SK-N-SH (cell line): Measurements from ENCODE around the gene EZH1. TPM values are rescaled to one million over a fixed set of nuclear protein-coding genes. Genes with fewer than 3 reads are reported as not detected.

Experiments used
- CTCF ChIA-PET: fragments of 300-600, 350-600 bp; formaldehyde crosslinking; extraction: SDS; loops from one replicate; lab custom pipeline; 2021; lab: Yijun Ruan, JAX
- POLR2A ChIA-PET: fragments of 350-600 bp; sonication (Branson Sonifier 250); formaldehyde crosslinking; extraction: SDS; loops from one replicate; lab custom pipeline; 2020; ENCODE audit warnings: antibody characterized with exemption, inconsistent platforms; lab: Yijun Ruan, JAX
- DNase-seq: peaks from one replicate; pipeline ENCODE4 v3.0.0; 2012
- H2AFZ ChIP-seq: fragments of 200-600 bp; sonication (generic); 2 replicates; pipeline ENCODE4 v1.8.1; 2016; ENCODE audit warnings: antibody characterized with exemption, mild to moderate bottlenecking, low read depth
- H3F3A ChIP-seq: fragments of 200-600 bp; sonication (generic); replicated peaks from 2 replicates; pipeline ENCODE3; 2016; ENCODE audit warnings: antibody characterized with exemption, mild to moderate bottlenecking; ENCODE audit not compliant: insufficient read depth
- H3K27ac ChIP-seq, 2 experiments: fragments of 200-500 bp in 1 of 2; fragments of 200-600 bp in 1 of 2; sonication (Bioruptor generic) in 1 of 2; sonication (generic), shearing (Covaris generic) in 1 of 2; 2 replicates each; pipeline versions ENCODE4 v1.5.1 to v1.6.1; 2014 to 2016; ENCODE audit warnings: low read depth in 2 of 2, inconsistent platforms in 1 of 2, low read length in 1 of 2, mild to moderate bottlenecking in 1 of 2, mixed read lengths in 1 of 2
- H3K27me3 ChIP-seq: fragments of 200-600 bp; sonication (generic), shearing (Covaris generic); 2 replicates; pipeline ENCODE4 v1.6.1; 2016; ENCODE audit warnings: mixed run types; ENCODE audit not compliant: insufficient read depth
- H3K36me3 ChIP-seq, 2 experiments: fragments of 200-500 bp in 1 of 2; fragments of 200-600 bp in 1 of 2; sonication (Bioruptor generic) in 1 of 2; sonication (generic) in 1 of 2; replicated peaks in 1 of 2; 2 replicates each; pipeline versions ENCODE3 to v1.5.1; 2014 to 2016; ENCODE audit warnings: low read length in 1 of 2, mild to moderate bottlenecking in 1 of 2; ENCODE audit not compliant: insufficient read depth in 2 of 2, control insufficient read depth in 1 of 2
- H3K4me1 ChIP-seq, 2 experiments: fragments of 200-500 bp in 1 of 2; fragments of 200-600 bp in 1 of 2; sonication (Bioruptor generic) in 1 of 2; sonication (generic), shearing (Covaris generic) in 1 of 2; 2 replicates each; pipeline versions ENCODE4 v1.5.1 to v1.6.1; 2014 to 2016; ENCODE audit warnings: low read depth in 1 of 2, low read length in 1 of 2, mixed run types in 1 of 2; ENCODE audit not compliant: insufficient read depth in 2 of 2, control insufficient read depth in 1 of 2
- H3K4me2 ChIP-seq: fragments of 200-600 bp; sonication (generic), shearing (Covaris generic); 2 replicates; pipeline ENCODE4 v1.6.1; 2017; ENCODE audit warnings: mixed run types
- H3K4me3 ChIP-seq, 2 experiments: fragments of 200-500 bp in 1 of 2; fragments of 200-600 bp in 1 of 2; sonication (Bioruptor generic) in 1 of 2; sonication (generic), shearing (Covaris generic) in 1 of 2; 2 replicates each; pipeline versions ENCODE4 v1.5.1 to v1.8.1; 2014 to 2016; ENCODE audit warnings: low read depth in 2 of 2, inconsistent platforms in 1 of 2, low read length in 1 of 2, mild to moderate bottlenecking in 1 of 2, mixed read lengths in 1 of 2, moderate library complexity in 1 of 2
- H3K79me2 ChIP-seq: fragments of 200-600 bp; sonication (generic); 2 replicates; pipeline ENCODE4 v1.8.1; 2017; ENCODE audit warnings: mild to moderate bottlenecking; ENCODE audit not compliant: insufficient read depth
- H3K9ac ChIP-seq: fragments of 200-600 bp; sonication (generic); 2 replicates; pipeline ENCODE4 v1.6.1; 2017; ENCODE audit warnings: mixed run types
- H3K9me2 ChIP-seq: fragments of 200-600 bp; sonication (generic); 2 replicates; pipeline ENCODE4 v1.6.1; 2017; ENCODE audit warnings: mixed run types
- H3K9me3 ChIP-seq: fragments of 200-600 bp; sonication (generic); 2 replicates; pipeline ENCODE4 v1.6.1; 2017; ENCODE audit warnings: mixed run types, mild to moderate bottlenecking, moderate library complexity
- H4K20me1 ChIP-seq: fragments of 200-600 bp; sonication (generic); 2 replicates; pipeline ENCODE4 v1.6.1; 2017; ENCODE audit warnings: mild to moderate bottlenecking, mixed run types; ENCODE audit not compliant: insufficient read depth
- CHD2 ChIP-seq: fragments of 150-350 bp; IDR thresholded peaks from 2 replicates; pipeline ENCODE4 v1.6.1; 2018; ENCODE audit warnings: low read length; ENCODE audit not compliant: partially characterized antibody
- ELF1 ChIP-seq: IDR thresholded peaks from 2 replicates; pipeline ENCODE4 v1.4.0; 2012
- FOSL2 ChIP-seq: IDR thresholded peaks from 2 replicates; pipeline ENCODE4 v1.4.0; 2012; ENCODE audit warnings: low read depth, mild to moderate bottlenecking, moderate library complexity, borderline replicate concordance
- GABPA ChIP-seq: IDR thresholded peaks from 2 replicates; pipeline ENCODE4 v1.4.0; 2012; ENCODE audit warnings: low read depth, mild to moderate bottlenecking
- GATA2 ChIP-seq: sonication (generic); formaldehyde crosslinking; IDR thresholded peaks from 2 replicates; pipeline ENCODE4 v1.5.0; 2020; ENCODE audit warnings: mild to moderate bottlenecking, missing genetic modification reagents
- JUND ChIP-seq: IDR thresholded peaks from 2 replicates; pipeline ENCODE4 v1.4.0; 2012
- MEF2A ChIP-seq: IDR thresholded peaks from 2 replicates; pipeline ENCODE4 v1.4.0; 2012; ENCODE audit warnings: low read depth, borderline replicate concordance
- MXI1 ChIP-seq: IDR thresholded peaks from 2 replicates; pipeline ENCODE4 v1.6.1; 2012; ENCODE audit warnings: mild to moderate bottlenecking, low read depth, low read length, improper control_type of control experiment
- NFIC ChIP-seq: IDR thresholded peaks from 2 replicates; pipeline ENCODE4 v1.4.0; 2012; ENCODE audit warnings: borderline replicate concordance
- RFX5 ChIP-seq: IDR thresholded peaks from 2 replicates; pipeline ENCODE4 v1.6.1; 2012; ENCODE audit warnings: mild to moderate bottlenecking, improper control_type of control experiment, low read length
- SIN3A ChIP-seq: IDR thresholded peaks from 2 replicates; pipeline ENCODE4 v1.6.1; 2012; ENCODE audit warnings: low read depth, mild to moderate bottlenecking, low read length, moderate library complexity, borderline replicate concordance
- TAF1 ChIP-seq: IDR thresholded peaks from 2 replicates; pipeline ENCODE4 v1.6.1; 2012; ENCODE audit warnings: low read depth, mild to moderate bottlenecking, low read length, moderate library complexity, borderline replicate concordance
- TCF12 ChIP-seq: IDR thresholded peaks from 2 replicates; pipeline ENCODE4 v1.4.0; 2012
- YY1 ChIP-seq: IDR thresholded peaks from 2 replicates; pipeline ENCODE4 v1.4.0; 2012; ENCODE audit warnings: low read depth, mild to moderate bottlenecking
- WGBS: methylation state at CpG from one replicate; pipeline ENCODE4 v1.1.6; 2017; ENCODE audit warnings: low lambda C conversion rate; 5-methylcytosine and 5-hydroxymethylcytosine counted together
- polyA plus RNA-seq, 3 experiments: library from polyadenylated mRNA; depleted of rRNA; stranded (reverse); fragments of >200 nt; gene quantifications; 2 replicates each; pipeline ENCODE4 v1.2.3, GENCODE V29; 2012
- TF ChIP-seq, protein P1 (sequence below): fragments of 150-350 bp; IDR thresholded peaks from 2 replicates; pipeline ENCODE4 v1.6.1; 2016; ENCODE audit warnings: mild to moderate bottlenecking, low read depth, low read length
- TF ChIP-seq, protein P2 (sequence below): fragments of 200-600 bp; sonication (generic); IDR thresholded peaks from 2 replicates; pipeline ENCODE4 v1.6.1; 2017; ENCODE audit warnings: antibody characterized with exemption, mild to moderate bottlenecking, moderate library complexity

EZH1 gene
- polyA plus RNA-seq, 1 of the 3 experiments (the other 2 are of a cell fraction) = 28.6 TPM

DNA sequence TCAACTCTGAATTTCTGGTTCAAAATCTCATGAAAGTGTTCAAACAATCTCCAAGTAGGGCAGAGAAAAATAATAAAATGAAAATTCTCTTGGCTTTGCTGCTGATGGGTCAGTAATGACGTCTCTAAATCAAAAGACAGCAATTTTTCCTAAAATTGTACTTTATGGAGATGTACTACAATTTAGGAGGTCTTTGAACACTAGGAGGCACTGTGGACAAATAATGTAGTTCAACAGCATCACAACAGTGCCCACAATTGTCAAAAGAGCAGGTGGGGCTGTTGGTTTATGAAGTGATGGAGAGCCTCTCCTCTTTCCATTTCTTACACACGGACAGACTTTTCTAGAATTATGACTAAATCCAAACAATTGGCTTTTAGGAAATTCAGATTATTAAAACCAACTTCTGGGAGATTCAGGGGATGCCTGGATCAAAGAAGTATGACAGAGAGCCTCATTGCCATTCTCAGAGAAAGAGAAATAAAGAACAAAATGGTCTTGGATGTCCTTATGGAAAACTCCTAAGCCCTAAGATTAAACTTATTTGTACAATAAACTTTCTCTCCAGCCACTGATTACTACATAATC is 23.8 kb downstream of the EZH1 start (continued):
- no peak for TF ChIP-seq TAF1
- TF ChIP-seq, all 33 proteins: peak for 3

DNA sequence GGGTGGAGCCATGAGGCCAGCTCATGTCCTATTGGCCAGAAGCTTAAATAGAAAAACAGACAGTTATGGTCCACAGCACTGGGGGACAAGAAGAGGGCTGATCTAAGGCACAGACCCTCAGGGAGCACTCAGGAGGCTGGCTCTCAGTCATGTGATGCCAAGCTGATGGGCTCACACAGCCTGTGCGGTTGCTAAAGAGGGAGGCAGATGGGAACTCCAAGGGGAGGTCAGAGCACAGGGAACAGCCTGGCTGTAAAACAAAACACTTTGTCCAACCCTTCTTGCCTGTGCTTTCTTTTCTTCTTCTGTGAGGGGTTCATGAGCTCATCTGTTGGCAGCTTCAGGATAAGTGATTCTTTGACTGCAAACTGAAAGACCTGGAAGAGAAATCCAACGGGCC is 35.3 kb downstream of the EZH1 start:
- CTCF ChIA-PET = interaction anchor here (0.8 to 2.2 kb wide), 6 partner anchors 24 to 111 kb away, joined by 3 to 5 read pairs (median 4); no protein-coding TSS in a partner anchor
- no peaks in the 10 kb centered on the region for H3K4me1 ChIP-seq
- H3K4me2 ChIP-seq = no peak overlapping the region
- H3K9me3 ChIP-seq = no peaks in the 10 kb centered on the region
- WGBS = 100% methylated on average over 1 of the region's 2 CpGs
- no peaks in the 10 kb centered on the region for H3K9me2 ChIP-seq
- peaks cover 8% of the 10 kb centered on the region for H3F3A ChIP-seq
- no peaks in the 10 kb centered on the region for H3K27me3 ChIP-seq
- no peak for DNase-seq
- H4K20me1 ChIP-seq = no peaks in the 10 kb centered on the region
- POLR2A ChIA-PET = interaction anchor here (1.3 kb wide), 1 partner anchor 132 kb away, joined by 4 read pairs; the partner anchor contains the start of gene PSMC3IP
- H3K9ac ChIP-seq = no peak overlapping the region
- H2AFZ ChIP-seq = no peak overlapping the region
- H3K79me2 ChIP-seq = no peaks in the 10 kb centered on the region
- no peak overlapping the region for H3K27ac ChIP-seq
- TF ChIP-seq CHD2 (no peak), GATA2 (CRISPR knock-in tag) (no peak), MEF2A (no peak), FOSL2 (no peak), SIN3A (no peak), YY1 (no peak), RFX5 (no peak), ELF1 (no peak), GABPA (no peak), NFIC (no peak), TCF12 (no peak), JUND (no peak), MXI1 (no peak)
- TF ChIP-seq, protein P1, sequence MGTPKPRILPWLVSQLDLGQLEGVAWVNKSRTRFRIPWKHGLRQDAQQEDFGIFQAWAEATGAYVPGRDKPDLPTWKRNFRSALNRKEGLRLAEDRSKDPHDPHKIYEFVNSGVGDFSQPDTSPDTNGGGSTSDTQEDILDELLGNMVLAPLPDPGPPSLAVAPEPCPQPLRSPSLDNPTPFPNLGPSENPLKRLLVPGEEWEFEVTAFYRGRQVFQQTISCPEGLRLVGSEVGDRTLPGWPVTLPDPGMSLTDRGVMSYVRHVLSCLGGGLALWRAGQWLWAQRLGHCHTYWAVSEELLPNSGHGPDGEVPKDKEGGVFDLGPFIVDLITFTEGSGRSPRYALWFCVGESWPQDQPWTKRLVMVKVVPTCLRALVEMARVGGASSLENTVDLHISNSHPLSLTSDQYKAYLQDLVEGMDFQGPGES = no peak
- TF ChIP-seq, protein P2, sequence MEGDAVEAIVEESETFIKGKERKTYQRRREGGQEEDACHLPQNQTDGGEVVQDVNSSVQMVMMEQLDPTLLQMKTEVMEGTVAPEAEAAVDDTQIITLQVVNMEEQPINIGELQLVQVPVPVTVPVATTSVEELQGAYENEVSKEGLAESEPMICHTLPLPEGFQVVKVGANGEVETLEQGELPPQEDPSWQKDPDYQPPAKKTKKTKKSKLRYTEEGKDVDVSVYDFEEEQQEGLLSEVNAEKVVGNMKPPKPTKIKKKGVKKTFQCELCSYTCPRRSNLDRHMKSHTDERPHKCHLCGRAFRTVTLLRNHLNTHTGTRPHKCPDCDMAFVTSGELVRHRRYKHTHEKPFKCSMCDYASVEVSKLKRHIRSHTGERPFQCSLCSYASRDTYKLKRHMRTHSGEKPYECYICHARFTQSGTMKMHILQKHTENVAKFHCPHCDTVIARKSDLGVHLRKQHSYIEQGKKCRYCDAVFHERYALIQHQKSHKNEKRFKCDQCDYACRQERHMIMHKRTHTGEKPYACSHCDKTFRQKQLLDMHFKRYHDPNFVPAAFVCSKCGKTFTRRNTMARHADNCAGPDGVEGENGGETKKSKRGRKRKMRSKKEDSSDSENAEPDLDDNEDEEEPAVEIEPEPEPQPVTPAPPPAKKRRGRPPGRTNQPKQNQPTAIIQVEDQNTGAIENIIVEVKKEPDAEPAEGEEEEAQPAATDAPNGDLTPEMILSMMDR = no peak
- peaks cover 51 to 55% of the 10 kb centered on the region in 2 experiments for H3K36me3 ChIP-seq
- no peak overlapping the region for H3K4me3 ChIP-seq
